NCI-H1092 treated with DMSO at 0.1 percent for 48 hours (cell line): ENCODE measurements around the gene CYP2A13.
"Not testable (repeated sequence)": the region's sequence is repeated elsewhere in the genome, so short reads cannot be mapped to it uniquely, and the experiment has no call there.

ENCODE experiments used
- DNase-seq: peaks from one replicate; lab custom pipeline; 2025; lab: John Stamatoyannopoulos, UW

The CYP2A13 gene

DNA sequence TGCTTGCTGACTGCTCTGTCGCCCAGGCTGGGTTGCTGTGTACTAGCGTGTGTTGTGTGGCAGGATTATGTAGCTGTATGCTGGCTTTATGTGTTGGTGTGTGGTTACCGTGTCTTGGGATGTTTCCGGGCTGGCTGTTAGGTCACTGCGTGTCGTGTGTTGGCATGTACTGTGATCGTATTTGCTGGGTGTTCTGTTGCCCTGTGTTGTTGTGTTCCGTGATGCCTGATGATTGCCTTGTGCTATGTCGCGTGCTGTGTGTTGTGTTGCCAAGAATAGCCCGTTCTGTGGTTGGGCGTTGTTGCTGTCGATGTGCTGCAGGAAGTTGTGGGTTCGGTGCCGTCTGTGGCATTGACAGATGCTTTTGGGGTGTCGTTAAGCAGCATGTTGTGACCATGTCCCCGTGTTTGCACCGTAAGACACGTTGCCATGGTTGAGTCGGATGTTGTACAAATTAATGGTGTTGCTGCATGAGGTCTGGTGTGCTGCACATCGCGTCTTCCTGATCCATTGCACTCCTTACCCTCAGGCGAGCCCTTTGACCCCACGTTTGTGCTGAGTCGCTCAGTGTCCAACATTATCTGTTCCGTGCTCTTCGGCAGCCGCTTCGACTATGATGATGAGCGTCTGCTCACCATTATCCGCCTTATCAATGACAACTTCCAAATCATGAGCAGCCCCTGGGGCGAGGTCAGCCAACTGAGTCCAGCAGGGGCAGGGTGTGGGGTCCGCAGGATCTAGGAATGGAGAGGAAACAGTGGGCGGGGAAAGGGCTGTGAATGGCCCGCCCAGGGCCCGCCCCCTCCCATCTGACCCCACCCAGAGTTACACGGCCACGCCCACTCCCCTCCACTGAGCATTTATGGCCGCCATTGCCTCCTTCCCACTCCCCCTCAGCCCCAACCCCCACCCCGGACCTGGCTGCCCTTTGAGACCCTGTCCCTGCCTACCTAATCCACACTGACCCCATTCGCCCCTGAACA, 33.0 kb downstream of the CYP2A13 start:
- not testable (repeated sequence) for DNase-seq

DNA sequence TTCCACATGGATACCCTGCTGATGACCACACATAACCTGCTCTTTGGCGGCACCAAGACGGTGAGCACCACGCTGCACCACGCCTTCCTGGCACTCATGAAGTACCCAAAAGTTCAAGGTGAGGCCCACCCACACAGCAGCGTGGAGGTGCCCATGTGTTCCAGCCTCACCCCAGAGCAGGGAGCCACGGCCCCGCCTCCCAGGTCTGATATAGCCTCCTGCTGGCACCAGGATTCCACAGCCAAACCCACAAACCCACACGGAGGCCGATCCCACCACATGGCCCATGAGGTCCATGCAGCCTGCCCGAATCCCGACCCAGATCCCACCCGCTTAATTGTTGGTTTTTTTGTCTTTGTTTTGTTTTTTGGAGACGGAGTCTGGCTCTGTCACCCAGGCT, 34.6 kb downstream of the CYP2A13 start:
- DNase-seq, result not testable (repeated sequence)

DNA sequence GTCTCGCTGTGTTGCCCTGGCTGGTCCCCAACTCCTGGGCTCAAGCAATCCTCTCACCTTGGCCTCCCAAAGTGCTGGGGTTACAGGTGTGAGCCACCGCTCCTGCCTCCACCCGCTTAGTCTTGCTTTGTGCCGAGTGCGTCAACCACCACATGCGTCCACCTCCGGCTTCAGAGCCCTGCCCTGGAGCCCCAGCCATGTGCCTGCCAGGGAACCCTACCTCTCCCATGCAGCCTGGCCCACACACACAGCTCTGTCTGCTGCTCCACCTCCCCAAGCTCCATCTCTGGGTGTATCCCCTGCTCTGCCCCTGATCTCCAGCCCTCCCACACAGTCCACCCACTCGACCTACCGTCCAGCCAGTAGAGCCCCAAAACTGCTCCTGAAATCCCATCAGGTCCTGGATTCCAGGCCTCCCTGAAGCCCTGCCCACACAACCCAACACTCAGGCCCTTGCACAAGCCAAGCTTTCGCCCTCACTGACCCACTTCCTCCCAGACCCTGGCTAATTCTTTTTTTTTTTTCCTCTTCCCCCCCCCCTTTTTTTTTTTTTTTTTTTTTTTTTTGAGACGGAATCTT, 35.6 kb downstream of the CYP2A13 start:
- DNase-seq, result no peak

DNA sequence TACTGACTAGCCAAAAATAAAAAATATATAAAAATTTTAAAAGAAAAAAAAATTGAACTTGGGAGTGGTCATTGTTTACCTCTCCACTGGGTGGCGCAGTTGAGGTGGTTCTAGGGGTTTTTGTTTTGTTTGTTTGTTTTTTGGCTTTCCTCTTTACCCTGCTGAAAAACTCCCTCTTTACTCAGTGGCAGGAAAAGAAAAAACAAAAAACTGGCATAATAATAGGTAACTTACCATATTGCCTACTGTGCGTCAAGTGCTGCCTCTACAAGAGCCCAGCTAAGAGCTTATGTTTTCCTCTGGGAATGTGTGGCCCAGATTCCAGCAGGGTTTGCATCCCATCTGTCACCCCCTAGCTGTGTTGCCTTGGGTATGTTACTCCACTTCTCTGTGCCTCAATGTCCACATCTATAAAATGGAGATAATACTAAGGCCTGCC, 38.5 kb downstream of the CYP2A13 start:
- DNase-seq, result not testable (repeated sequence)

DNA sequence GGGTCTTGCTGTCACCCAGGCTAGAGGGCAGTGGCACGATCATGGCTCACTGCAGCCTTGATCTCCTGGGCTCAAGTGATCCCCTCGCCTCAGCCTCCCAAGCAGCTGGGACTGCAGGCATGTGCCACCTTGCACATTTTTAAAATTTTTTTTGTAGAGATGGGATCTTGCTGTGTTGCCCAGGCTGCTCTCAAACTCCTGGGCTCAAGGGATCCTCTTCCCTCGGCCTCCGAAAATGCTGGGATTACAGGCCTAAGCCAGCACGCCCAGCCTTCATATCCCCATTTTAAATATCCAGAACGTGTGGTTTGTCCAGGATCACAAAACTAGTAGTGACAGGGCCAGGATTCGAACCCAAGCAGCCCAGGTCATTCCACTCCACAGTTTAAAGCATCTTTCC, 39.1 kb downstream of the CYP2A13 start:
- not testable (repeated sequence) for DNase-seq

DNA sequence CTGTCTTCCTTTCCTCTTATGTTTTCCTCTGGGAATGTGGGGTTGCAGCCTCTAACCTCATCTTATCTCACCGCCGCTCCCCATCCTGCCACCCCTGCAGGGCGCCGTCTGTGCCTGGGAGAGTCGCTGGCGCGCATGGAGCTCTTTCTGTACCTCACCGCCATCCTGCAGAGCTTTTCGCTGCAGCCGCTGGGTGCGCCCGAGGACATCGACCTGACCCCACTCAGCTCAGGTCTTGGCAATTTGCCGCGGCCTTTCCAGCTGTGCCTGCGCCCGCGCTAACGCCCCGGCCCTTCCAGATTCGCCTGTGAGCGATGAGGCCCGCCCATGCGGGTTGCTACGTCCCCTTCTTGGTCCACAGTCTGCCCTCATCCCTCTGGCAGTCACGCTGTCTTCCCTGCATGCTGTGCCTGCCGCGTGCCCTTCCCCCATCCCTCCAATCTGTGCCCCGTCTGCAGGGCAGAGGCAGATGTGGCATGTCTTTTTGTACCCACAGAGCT, 39.6 kb downstream of the CYP2A13 start:
- DNase-seq, result peak; percentile 16

DNA sequence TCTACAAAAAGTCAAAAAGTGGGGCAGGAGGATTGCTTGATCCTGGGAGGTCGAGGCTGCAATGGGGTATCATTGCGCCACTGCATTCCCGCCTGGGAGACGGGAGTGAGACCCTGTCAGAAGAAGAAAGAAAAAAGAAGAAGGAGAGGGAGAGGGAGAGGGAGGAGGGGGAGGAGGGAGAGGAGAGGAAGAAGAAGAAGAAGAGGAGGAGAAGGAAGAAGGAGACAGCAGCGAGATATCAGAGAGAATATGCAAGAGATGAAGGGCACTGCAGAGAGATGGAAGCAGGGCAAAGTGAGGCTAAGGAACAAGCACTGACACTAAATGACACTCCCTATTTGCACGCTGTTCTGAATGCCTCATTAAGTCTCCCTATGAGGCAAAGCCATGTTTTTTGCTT, 40.4 kb downstream of the CYP2A13 start:
- no peak for DNase-seq

DNA sequence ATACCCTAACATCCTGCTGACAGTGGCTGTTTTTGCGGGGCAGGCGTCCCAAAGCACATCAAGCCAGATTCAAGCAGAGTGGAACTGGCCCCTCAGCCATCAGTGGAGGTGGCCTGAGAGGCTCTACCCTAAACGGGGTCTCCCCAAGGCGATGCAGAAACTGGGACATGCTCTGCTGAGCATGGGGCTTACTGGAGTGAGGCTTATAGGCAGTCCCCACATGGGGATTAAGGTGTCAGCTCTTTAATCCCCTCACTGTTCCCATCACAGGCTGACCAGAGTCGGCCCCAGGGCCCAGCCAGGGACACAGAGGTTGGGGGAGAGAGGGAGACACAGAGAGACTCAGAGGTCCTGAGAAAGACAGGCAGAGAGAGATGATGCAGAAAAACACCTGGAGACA, 42.9 kb downstream of the CYP2A13 start:
- no peak for DNase-seq

DNA sequence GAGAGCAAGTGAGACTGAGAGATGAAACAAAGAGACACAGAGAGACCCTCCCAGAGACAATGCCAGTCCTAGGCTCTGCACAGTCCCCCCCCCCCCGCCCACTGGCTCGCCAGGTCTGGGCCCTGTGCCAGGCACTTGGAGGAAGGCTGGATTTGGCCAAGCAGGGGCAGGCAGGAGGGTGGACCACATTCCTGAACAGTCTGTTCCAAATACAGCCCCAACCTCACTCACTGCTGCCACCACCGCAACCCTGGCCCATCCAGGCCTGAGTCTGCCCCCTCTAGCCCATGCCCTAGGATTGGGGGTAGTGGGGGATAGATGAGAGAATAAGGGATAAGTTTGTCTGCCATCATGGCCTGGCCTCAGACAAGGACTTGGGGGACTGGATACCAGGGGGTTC, 45.0 kb downstream of the CYP2A13 start:
- DNase-seq, result no peak

DNA sequence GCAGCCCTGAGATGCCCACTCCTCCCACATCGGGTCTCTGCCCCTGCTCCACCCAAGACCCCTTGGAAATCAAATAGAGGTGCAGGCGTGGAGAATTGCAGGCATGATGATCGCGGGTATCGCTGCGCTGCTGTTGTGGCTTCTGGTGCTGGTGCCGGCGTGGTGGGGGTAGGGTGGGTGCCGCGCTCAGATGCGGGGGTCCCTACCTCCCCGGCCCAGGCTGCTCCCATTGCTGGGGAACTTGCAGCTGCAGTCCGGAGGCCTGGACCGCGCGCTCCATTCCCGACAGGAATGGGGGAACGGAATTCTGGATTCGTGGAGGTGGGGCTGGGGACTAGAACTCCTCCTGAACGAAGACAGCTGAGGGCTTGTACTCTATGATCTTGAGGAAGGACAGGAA, 46.4 kb downstream of the CYP2A13 start:
- no peak for DNase-seq

DNA sequence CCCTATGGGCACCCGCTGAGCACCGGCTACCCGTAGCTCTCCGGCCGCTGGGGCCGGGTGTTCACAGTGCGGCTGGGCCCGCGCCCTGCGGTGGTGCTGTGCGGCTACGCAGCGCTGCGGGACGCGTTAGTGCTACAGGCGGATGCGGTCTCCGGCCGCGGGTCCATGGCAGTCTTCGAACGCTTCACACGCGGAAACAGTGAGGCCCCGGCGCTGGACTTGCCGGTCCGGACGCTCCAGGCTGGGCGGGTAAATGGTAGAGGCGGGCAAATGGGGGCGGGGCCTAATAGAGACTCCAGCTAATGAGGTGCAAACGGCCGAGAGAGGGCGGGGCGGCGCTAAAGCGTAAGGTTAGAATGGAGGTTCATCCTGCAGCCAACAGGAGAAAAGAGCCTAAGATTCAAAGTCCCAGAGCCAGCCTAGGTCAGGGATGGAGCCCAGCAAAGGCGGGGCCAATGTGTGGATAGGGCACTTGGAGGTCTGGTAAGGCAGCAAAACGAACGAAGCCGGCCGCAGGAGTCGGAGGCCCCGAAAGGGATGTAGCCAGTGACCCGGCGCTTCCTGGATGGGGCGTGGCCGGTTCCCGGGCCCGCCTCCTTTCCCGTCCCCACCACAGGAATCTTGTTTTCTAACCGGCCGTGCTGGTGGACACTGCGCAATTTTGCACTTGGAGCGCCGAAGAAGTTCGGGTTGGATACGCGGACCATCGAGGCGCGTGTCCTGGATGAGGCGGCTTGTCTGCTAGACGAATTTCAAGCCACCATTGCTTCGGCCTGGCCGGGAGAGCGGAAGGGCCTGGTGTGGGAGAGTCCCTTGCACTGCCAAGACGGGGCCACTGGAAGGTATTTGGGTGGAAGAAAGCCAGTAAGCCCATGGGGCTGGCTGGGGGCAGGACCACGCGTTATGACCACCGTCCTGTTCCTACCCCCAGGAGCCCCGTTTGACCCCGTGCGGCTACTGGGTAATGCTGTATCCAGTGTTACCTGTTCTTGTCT, 47.4 kb downstream of the CYP2A13 start:
- not testable (repeated sequence) for DNase-seq

DNA sequence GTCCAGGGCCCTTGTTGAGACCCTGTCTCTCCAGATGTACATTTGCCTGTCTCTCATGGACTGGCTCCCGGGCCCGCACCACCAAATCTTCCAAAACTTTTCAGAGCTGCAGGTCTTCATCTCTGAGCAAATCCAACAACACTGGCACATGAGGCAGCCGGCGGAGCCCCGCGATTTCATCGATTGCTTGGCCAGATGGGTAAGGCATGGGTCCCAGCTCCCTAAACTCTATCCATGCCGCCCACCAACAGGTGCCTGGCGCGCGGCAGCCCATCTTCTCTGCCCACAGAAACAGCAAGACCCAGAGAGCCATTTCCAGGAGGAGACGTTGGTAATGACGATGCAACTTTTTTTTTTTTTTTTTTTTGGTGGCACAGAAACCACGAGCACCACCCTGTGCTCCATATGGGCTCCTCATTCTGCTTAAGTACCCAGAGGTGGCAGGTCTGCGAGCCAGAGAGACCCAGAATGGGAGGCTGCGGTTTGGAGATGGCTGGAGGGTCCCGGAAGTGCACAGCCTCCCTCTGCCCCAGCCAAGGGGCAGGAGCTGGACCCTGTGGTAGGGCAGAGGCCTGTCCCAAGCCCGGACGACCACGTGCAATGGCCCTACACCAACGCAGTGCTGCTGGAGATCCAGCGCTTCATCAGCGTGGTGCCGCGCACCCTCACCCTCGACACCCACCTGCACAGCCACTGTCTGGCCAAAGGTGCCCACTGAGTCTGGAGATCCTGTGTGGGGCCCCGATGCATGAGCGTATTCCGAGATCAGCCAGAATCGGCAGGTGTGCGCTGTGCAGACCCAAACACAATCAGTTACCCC, 48.6 kb downstream of the CYP2A13 start:
- DNase-seq, result no peak

DNA sequence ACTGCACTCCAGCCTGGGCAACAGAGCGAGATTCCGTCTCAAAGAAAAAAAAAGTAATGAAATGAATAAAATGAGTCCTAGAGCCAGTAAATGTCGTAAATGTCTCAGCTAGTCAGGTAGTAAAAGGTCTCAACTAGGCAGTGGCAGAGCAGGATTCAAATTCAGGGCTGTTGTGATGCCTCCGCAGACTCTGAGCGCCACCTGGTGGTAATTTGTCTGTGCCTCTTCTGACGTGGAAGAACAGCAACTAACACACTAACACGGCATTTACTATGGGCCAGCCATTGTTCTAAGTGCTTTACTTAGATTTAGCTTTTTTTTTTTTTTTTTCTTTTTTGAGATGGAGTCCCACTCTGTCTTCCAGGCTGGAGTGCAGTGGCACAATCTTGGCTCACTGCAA, 56.2 kb downstream of the CYP2A13 start:
- peak; percentile 26 for DNase-seq
